Prostate gland (tissue), 2 donors: Measurements from ENCODE around the gene DSCAML1.

ENCODE experiments used
- POLR2AphosphoS5 ChIP-seq: sonication (generic); formaldehyde crosslinking; IDR thresholded peaks from one replicate; pipeline ENCODE4 v1.6.1; 2017; ENCODE audit warnings: antibody characterized with exemption
- TF ChIP-seq, protein P1 (sequence below), 4 experiments: fragments of 200-600 bp in 2 of 4; fragments of 450-650 bp in 2 of 4; sonication (generic) in 2 of 4; IDR thresholded peaks; 1 replicate in 3 of 4; 2 replicates in 1 of 4; pipeline ENCODE4 v1.5.1; 2016 to 2019; ENCODE audit warnings: antibody characterized with exemption in 4 of 4, mild to moderate bottlenecking in 2 of 4, moderate library complexity in 2 of 4

DNA sequence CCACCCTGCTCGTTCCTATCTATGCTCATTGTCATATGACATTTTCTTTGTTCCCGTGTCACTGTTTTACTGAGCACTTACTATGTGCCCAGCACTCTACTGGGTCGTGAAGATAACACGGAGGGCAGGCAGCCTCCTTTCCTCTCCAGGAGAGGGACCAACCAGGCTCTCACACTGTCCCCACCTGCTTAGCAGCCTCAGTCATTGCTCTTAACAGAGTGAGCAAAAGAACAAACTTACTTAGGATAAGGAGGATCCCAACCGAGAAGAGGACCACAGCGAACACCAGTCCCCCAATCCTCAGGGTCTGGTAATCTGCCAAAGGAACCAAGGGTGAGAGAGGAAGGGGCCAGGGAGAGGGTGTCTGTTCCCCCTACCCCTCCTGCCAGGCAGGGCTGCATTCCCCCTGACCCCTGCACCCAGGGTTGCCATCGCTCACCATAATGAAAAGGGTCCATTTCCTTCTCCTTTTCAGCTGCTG, 44.6 kb upstream of the DSCAML1 start:
- TF ChIP-seq, protein P1, sequence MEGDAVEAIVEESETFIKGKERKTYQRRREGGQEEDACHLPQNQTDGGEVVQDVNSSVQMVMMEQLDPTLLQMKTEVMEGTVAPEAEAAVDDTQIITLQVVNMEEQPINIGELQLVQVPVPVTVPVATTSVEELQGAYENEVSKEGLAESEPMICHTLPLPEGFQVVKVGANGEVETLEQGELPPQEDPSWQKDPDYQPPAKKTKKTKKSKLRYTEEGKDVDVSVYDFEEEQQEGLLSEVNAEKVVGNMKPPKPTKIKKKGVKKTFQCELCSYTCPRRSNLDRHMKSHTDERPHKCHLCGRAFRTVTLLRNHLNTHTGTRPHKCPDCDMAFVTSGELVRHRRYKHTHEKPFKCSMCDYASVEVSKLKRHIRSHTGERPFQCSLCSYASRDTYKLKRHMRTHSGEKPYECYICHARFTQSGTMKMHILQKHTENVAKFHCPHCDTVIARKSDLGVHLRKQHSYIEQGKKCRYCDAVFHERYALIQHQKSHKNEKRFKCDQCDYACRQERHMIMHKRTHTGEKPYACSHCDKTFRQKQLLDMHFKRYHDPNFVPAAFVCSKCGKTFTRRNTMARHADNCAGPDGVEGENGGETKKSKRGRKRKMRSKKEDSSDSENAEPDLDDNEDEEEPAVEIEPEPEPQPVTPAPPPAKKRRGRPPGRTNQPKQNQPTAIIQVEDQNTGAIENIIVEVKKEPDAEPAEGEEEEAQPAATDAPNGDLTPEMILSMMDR (IDR thresholded peaks at IDR 0.05) = no peak
- TF ChIP-seq POLR2AphosphoS5 = no peak
